SK-N-SH treated with all-trans-retinoic acid at 6 μM for 48 hours (cell line): ENCODE measurements around the gene SH3BP5.

Source experiments
- ATAC-seq: fragments of 200-7000 bp; cut with Tn5 transposase; 3 replicates; pipeline ENCODE4 v1.9.1; 2020; ENCODE audit warnings: mild to moderate bottlenecking, moderate library complexity
- ARNTL ChIP-seq: fragments of 450-650 bp; formaldehyde crosslinking; IDR thresholded peaks from 2 replicates; pipeline ENCODE4 v1.5.0; 2020; ENCODE audit warnings: low read depth, mild to moderate bottlenecking, moderate library complexity, borderline replicate concordance
- BACH2 ChIP-seq: fragments of 250-450 bp; sonication (Bioruptor Pico); IDR thresholded peaks from 2 replicates; pipeline ENCODE4 v1.9.0; 2021; ENCODE audit warnings: mild to moderate bottlenecking, borderline replicate concordance
- CSDC2 ChIP-seq: fragments of 250-450 bp; sonication (Bioruptor Pico); IDR thresholded peaks from 2 replicates; pipeline ENCODE4 v1.5.0; 2020; ENCODE audit warnings: mild to moderate bottlenecking, moderate library complexity
- ESRRG ChIP-seq: fragments of 250-450 bp; sonication (Bioruptor Pico); IDR thresholded peaks from 2 replicates; pipeline ENCODE4 v1.6.1; 2021; ENCODE audit warnings: mild to moderate bottlenecking
- GLIS3 ChIP-seq: fragments of 250-450 bp; sonication (Bioruptor Pico); IDR thresholded peaks from 2 replicates; pipeline ENCODE4 v1.5.0; 2020; ENCODE audit warnings: mild to moderate bottlenecking, moderate library complexity
- ISL1 ChIP-seq: fragments of 250-450 bp; sonication (Bioruptor Pico); IDR thresholded peaks from 2 replicates; pipeline ENCODE4 v2.1.2; 2022; ENCODE audit warnings: mild to moderate bottlenecking, moderate library complexity
- OSR1 ChIP-seq: fragments of 250-450 bp; sonication (Bioruptor Pico); IDR thresholded peaks from 2 replicates; pipeline ENCODE4 v1.8.0; 2022; ENCODE audit warnings: moderate library complexity, mild to moderate bottlenecking, inconsistent platforms
- PPARA ChIP-seq: fragments of 250-450 bp; sonication (Bioruptor Pico); IDR thresholded peaks from 2 replicates; pipeline ENCODE4 v1.5.0; 2020; ENCODE audit warnings: mild to moderate bottlenecking, borderline replicate concordance
- RARB ChIP-seq: fragments of 250-450 bp; sonication (Bioruptor Pico); IDR thresholded peaks from 2 replicates; pipeline ENCODE4 v1.8.0; 2021; ENCODE audit warnings: mild to moderate bottlenecking, moderate library complexity
- SNAI2 ChIP-seq: fragments of 250-450 bp; sonication (Bioruptor Pico); IDR thresholded peaks from 2 replicates; pipeline ENCODE4 v1.5.0; 2020; ENCODE audit warnings: mild to moderate bottlenecking, moderate library complexity
- TCF4 ChIP-seq: fragments of 250-450 bp; sonication (Bioruptor Pico); IDR thresholded peaks from 2 replicates; pipeline ENCODE4 v1.8.0; 2021; ENCODE audit warnings: mild to moderate bottlenecking, moderate library complexity, borderline replicate concordance
- TOX ChIP-seq: fragments of 250-450 bp; sonication (Bioruptor Pico); IDR thresholded peaks from 2 replicates; pipeline ENCODE4 v1.8.0; 2021; ENCODE audit warnings: mild to moderate bottlenecking, moderate library complexity, borderline replicate concordance
- ZC3H10 ChIP-seq: fragments of 250-450 bp; sonication (Bioruptor Pico); IDR thresholded peaks from 2 replicates; pipeline ENCODE4 v1.5.1; 2021; ENCODE audit warnings: mild to moderate bottlenecking, moderate library complexity
- ZFP3 ChIP-seq: fragments of 250-450 bp; sonication (Bioruptor Pico); IDR thresholded peaks from 2 replicates; pipeline ENCODE4 v1.5.0; 2020; ENCODE audit warnings: mild to moderate bottlenecking, moderate library complexity
- ZNF565 ChIP-seq: fragments of 450-650 bp; formaldehyde crosslinking; conservative IDR thresholded peaks from 2 replicates; pipeline ENCODE4 v1.5.0; 2020; ENCODE audit warnings: low read depth, mild to moderate bottlenecking, moderate library complexity
- ZNF70 ChIP-seq: fragments of 450-650 bp; formaldehyde crosslinking; IDR thresholded peaks from 2 replicates; pipeline ENCODE4 v1.5.0; 2020; ENCODE audit warnings: mild to moderate bottlenecking, moderate library complexity
- ZNF8 ChIP-seq: fragments of 450-650 bp; formaldehyde crosslinking; IDR thresholded peaks from 2 replicates; pipeline ENCODE4 v1.5.0; 2020; ENCODE audit warnings: mild to moderate bottlenecking, moderate library complexity
- TF ChIP-seq, protein P1 (sequence below): fragments of 250-450 bp; sonication (Bioruptor Pico); IDR thresholded peaks from 2 replicates; pipeline ENCODE4 v1.8.0; 2020; ENCODE audit warnings: mild to moderate bottlenecking, moderate library complexity, borderline replicate concordance
- TF ChIP-seq, protein P2 (sequence below): fragments of 250-450 bp; sonication (Bioruptor Pico); IDR thresholded peaks from 2 replicates; pipeline ENCODE4 v1.8.0; 2021; ENCODE audit warnings: low read depth, mild to moderate bottlenecking, moderate library complexity, borderline replicate concordance
- TF ChIP-seq, protein P3 (sequence below): fragments of 250-450 bp; sonication (Bioruptor Pico); IDR thresholded peaks from 2 replicates; pipeline ENCODE4 v1.5.1; 2020; ENCODE audit warnings: low read depth, mild to moderate bottlenecking, moderate library complexity

SH3BP5 gene

DNA sequence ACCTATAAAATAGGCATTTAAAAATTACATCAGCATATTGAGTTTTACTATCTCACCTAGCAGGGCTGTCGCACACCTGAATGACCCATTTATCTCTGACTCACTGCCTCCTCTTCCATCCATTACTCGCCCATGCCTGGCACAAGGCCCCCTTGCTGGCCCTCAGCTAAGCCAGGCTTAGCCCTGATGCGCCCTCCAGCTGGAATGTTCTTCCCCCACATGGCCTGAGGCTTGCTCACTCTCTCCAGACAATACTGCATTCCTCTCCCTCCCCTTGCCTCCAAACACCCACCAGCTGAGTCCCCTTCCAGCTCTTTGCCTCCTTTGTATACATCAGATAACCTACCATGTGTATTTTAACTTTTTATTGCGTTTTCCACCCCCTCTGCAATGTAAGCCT is 7.2 kb downstream of the SH3BP5 start:
- TF ChIP-seq SNAI2, result peak; percentile 47; the same call in 1 of the 2 replicates
- TF ChIP-seq, protein P1, sequence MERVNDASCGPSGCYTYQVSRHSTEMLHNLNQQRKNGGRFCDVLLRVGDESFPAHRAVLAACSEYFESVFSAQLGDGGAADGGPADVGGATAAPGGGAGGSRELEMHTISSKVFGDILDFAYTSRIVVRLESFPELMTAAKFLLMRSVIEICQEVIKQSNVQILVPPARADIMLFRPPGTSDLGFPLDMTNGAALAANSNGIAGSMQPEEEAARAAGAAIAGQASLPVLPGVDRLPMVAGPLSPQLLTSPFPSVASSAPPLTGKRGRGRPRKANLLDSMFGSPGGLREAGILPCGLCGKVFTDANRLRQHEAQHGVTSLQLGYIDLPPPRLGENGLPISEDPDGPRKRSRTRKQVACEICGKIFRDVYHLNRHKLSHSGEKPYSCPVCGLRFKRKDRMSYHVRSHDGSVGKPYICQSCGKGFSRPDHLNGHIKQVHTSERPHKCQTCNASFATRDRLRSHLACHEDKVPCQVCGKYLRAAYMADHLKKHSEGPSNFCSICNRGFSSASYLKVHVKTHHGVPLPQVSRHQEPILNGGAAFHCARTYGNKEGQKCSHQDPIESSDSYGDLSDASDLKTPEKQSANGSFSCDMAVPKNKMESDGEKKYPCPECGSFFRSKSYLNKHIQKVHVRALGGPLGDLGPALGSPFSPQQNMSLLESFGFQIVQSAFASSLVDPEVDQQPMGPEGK, result peak; percentile 60; the same call in 1 of the 2 replicates
- no peak for TF ChIP-seq TCF4 (CRISPR knock-in tag)
- TF ChIP-seq, protein P2, sequence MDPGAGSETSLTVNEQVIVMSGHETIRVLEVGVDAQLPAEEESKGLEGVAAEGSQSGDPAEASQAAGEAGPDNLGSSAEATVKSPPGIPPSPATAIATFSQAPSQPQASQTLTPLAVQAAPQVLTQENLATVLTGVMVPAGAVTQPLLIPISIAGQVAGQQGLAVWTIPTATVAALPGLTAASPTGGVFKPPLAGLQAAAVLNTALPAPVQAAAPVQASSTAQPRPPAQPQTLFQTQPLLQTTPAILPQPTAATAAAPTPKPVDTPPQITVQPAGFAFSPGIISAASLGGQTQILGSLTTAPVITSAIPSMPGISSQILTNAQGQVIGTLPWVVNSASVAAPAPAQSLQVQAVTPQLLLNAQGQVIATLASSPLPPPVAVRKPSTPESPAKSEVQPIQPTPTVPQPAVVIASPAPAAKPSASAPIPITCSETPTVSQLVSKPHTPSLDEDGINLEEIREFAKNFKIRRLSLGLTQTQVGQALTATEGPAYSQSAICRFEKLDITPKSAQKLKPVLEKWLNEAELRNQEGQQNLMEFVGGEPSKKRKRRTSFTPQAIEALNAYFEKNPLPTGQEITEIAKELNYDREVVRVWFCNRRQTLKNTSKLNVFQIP, result no peak
- TF ChIP-seq ISL1 (CRISPR knock-in tag), result peak; percentile 37
- no peak for TF ChIP-seq OSR1 (CRISPR knock-in tag)
- ATAC-seq, result peak; percentile 88

DNA sequence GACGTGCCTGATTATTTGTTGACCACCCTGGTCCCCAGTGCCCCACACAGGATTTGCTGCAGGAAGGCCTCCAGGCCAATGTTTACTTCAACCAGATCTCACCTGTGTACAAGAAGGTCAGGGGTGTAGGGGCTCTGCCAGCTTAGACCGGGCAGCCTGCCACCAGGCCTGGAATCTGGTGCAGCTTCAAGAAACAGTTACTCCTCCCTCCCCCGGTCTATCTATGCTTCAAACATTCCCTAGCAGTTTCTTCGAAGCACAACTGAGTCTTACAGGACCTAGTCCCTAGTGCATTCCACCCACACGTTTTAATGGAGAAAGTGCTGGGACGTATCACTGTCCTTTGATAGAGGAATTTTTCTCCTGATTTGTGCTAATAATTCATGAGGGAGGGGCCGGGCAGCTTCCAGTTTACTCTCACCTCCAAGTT is 8.0 kb downstream of the SH3BP5 start:
- peak; percentile 26; the same call in 2 of the 3 replicates for ATAC-seq
- TF ChIP-seq CSDC2 (CRISPR knock-in tag) (no peak), ZNF70 (CRISPR knock-in tag) (no peak), ZC3H10 (CRISPR knock-in tag) (no peak), TOX (CRISPR knock-in tag) (no peak), PPARA (CRISPR knock-in tag) (no peak), TCF4 (CRISPR knock-in tag) (no peak), ESRRG (CRISPR knock-in tag) (no peak), SNAI2 (no peak), GLIS3 (CRISPR knock-in tag) (no peak)

DNA sequence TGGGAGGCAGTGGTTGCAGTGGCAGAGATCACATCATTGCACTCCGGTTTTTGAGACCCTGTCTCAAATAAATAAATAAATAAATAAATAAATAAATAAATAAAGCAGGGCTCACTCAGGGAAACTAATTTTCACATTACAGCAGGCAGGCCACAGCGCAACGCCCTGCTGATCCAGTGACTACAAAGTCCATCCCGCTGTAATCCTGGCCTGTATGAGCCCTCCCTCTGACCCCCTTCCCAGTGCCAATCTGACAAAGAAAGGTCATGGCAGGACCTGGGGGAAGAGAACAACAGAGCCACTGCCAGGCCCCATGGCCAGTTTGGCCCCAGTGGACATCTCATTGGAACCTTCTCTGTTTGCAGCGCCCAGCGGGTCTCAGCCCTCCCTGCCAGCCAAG is 9.3 kb downstream of the SH3BP5 start:
- ATAC-seq, result no peak
- TF ChIP-seq TOX (CRISPR knock-in tag) (no peak), ARNTL (no peak), ZFP3 (CRISPR knock-in tag) (no peak), TCF4 (CRISPR knock-in tag) (no peak), RARB (CRISPR knock-in tag) (no peak), PPARA (CRISPR knock-in tag) (no peak)

DNA sequence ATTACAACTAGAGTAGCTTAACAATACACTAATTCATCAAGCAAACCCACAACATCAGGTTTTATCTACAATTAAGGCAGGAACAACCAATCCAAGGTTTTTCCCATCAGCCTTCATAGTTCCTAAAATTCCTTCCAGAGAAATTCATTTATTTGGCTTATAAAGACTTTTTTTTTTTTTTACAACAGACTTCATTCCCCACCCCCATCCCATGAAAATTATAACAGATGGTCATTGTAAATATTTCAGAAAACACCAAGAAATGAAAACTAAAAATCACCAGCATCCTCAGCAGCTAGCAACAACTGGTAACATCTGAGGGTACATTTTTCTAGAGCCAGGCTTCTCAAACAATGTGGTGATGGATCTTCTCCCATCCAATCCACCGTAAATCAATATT is 11.0 kb downstream of the SH3BP5 start:
- ATAC-seq, result no peak
- TF ChIP-seq TOX (CRISPR knock-in tag) (no peak), ZNF8 (CRISPR knock-in tag) (no peak)

DNA sequence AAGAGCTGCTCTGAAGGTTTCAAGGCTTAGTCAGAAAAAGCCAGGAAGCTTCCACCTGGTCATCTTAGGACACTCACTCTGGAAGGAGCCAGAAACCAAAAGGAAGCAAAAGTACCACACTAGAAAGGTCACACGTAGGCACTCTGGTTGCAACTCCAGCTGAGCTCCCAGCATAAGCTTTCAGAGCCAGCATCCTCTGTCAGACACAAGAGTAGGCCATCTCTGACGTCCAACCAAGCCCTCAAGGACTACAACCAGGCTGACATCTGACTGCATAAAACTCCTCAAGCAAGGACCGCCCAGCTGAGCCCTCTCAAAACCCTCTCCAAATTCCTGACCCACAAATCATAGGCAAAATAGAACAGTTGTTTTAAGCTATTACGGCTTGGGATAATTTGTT is 12.8 kb downstream of the SH3BP5 start:
- ATAC-seq, result no peak

More for the DNA sequence above, 12.8 kb downstream of the SH3BP5 start:
- TF ChIP-seq ARNTL (no peak), OSR1 (CRISPR knock-in tag) (no peak), ZC3H10 (CRISPR knock-in tag) (no peak), GLIS3 (CRISPR knock-in tag) (no peak), PPARA (CRISPR knock-in tag) (no peak), ZNF565 (CRISPR knock-in tag) (no peak), BACH2 (CRISPR knock-in tag) (no peak), ZFP3 (CRISPR knock-in tag) (no peak), SNAI2 (no peak), ESRRG (CRISPR knock-in tag) (no peak), RARB (CRISPR knock-in tag) (no peak), ZNF70 (CRISPR knock-in tag) (no peak)
- TF ChIP-seq, protein P1, result no peak
- TF ChIP-seq, protein P3, sequence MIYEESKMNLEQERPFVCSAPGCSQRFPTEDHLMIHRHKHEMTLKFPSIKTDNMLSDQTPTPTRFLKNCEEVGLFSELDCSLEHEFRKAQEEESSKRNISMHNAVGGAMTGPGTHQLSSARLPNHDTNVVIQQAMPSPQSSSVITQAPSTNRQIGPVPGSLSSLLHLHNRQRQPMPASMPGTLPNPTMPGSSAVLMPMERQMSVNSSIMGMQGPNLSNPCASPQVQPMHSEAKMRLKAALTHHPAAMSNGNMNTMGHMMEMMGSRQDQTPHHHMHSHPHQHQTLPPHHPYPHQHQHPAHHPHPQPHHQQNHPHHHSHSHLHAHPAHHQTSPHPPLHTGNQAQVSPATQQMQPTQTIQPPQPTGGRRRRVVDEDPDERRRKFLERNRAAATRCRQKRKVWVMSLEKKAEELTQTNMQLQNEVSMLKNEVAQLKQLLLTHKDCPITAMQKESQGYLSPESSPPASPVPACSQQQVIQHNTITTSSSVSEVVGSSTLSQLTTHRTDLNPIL (CRISPR knock-in tag), result no peak
